Measurements from ENCODE around the gene GRK7. TPM values are rescaled to one million over a fixed set of nuclear protein-coding genes. Genes with fewer than 3 reads are reported as not detected.

The GRK7 gene
- total RNA-seq, 1 experiment from 2014 or later: not detected

DNA sequence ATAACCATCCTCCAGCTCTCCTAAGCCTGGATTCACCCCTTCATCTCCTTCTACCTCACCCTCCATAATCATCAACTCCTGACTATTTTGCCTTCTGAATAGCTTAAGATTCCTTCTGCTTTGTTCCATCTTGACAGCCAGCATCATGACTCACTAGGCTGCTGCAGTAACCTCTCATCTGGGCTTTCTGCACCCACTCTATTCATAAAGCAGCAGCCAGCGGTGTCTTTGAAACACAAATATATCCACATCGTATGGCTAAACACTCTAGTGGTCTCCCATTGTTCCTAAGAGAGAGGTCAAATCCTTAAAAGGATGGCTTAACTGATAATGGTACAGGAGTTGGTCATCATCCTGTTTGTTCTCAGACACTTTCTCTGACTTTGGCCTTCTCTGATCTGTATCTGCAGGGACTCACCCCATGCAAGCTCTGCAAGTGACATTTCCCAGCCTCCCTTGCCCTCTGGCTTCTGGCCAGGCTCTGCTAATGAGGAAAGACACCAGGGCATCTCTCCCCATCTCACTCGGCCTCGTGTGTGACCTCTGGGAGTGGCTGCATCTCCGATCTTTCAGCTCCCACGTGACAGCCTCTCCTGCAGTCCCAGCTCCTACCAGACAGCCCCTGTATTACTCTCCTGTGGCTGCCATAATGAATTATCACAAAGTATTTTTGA, 6.2 kb downstream of the GRK7 start:
- Mint-ChIP-seq H3K9me3 (no peaks in the 10 kb centered on the region; a peak in 1 of 5 replicates), H3K4me1 (peaks cover 7 to 9% of the 10 kb centered on the region in 2 experiments), H3K27me3 (ENCODE audit: low read depth) (peaks cover 4% of the 10 kb centered on the region), H3K36me3 (ENCODE audit: insufficient read depth in 1 of 3, low read depth in 3 of 3) (no peaks in the 10 kb centered on the region; a peak in 1 of 7 replicates), H3K4me3 (no peak overlapping the region; a peak in 1 of 5 replicates), H3K27ac (no peak overlapping the region; a peak in 1 of 7 replicates)
- no peak overlapping the region for H2BK12ac ChIP-seq (ENCODE audit: insufficient read length, low read depth, low read length)
- H3K27me3 ChIP-seq (ENCODE audit: insufficient read depth, low read length): no peaks in the 10 kb centered on the region
- H3K18ac ChIP-seq (ENCODE audit: insufficient read length, low read depth, low read length): no peak overlapping the region
- no peak overlapping the region for H4K5ac ChIP-seq (ENCODE audit: insufficient read length, low read depth, low read length)
- no peaks in the 10 kb centered on the region for H3K79me1 ChIP-seq (ENCODE audit: insufficient read depth, low read depth, low read length, poor library complexity, severe bottlenecking)
- TF ChIP-seq, protein P1, sequence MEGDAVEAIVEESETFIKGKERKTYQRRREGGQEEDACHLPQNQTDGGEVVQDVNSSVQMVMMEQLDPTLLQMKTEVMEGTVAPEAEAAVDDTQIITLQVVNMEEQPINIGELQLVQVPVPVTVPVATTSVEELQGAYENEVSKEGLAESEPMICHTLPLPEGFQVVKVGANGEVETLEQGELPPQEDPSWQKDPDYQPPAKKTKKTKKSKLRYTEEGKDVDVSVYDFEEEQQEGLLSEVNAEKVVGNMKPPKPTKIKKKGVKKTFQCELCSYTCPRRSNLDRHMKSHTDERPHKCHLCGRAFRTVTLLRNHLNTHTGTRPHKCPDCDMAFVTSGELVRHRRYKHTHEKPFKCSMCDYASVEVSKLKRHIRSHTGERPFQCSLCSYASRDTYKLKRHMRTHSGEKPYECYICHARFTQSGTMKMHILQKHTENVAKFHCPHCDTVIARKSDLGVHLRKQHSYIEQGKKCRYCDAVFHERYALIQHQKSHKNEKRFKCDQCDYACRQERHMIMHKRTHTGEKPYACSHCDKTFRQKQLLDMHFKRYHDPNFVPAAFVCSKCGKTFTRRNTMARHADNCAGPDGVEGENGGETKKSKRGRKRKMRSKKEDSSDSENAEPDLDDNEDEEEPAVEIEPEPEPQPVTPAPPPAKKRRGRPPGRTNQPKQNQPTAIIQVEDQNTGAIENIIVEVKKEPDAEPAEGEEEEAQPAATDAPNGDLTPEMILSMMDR (conservative IDR thresholded peaks at IDR 0.05): no peak
- H2BK20ac ChIP-seq (ENCODE audit: low read depth, low read length, poor library complexity, severe bottlenecking): no peak overlapping the region
- no peak overlapping the region for H3T11ph ChIP-seq (ENCODE audit: low read length)
- H2BK5ac ChIP-seq (ENCODE audit: insufficient read length, low read length): no peak overlapping the region
- H3K4ac ChIP-seq (ENCODE audit: low read depth, low read length): no peak overlapping the region
- no peak overlapping the region for H2AK5ac ChIP-seq (ENCODE audit: insufficient read length, low read length)
- H3K4me2 ChIP-seq (ENCODE audit: insufficient read depth, insufficient read length, low read length): no peak overlapping the region
- no peaks in the 10 kb centered on the region for H3K79me2 ChIP-seq (ENCODE audit: insufficient read depth, low read length)
- no CpG with 5 or more reads among the region's 6 CpGs for WGBS (ENCODE audit: extremely low coverage, insufficient read length, low lambda C conversion rate)
- H4K8ac ChIP-seq (replicated peaks; ENCODE audit: insufficient read length, low read depth, low read length): no peak overlapping the region
- no peaks in the 10 kb centered on the region for H4K20me1 ChIP-seq (ENCODE audit: control insufficient read depth, insufficient read depth, insufficient read length)
- no peak overlapping the region for H3K9ac ChIP-seq (ENCODE audit: extremely low read depth, insufficient read length, low read length)
- no peak overlapping the region for H4K91ac ChIP-seq (ENCODE audit: insufficient read length, low read depth, low read length)
- H3K56ac ChIP-seq (ENCODE audit: insufficient read length, low read depth, low read length): no peak overlapping the region
- H3K9me3 ChIP-seq (ENCODE audit: control insufficient read depth, low read depth, low read length): no peaks in the 10 kb centered on the region
- no peak overlapping the region for H3K27ac ChIP-seq (ENCODE audit: insufficient read length, low read depth, low read length)
- H3K23ac ChIP-seq (ENCODE audit: insufficient read length, low read depth, low read length): no peak overlapping the region
- H2BK120ac ChIP-seq (ENCODE audit: low read depth, low read length, poor library complexity, severe bottlenecking): no peak overlapping the region
- H3K14ac ChIP-seq (ENCODE audit: insufficient read depth, low read length): no peak overlapping the region
- no peak for DNase-seq
- no peaks in the 10 kb centered on the region for H3K4me1 ChIP-seq (ENCODE audit: insufficient read depth, low read length)
- no peak overlapping the region for H2AFZ ChIP-seq (ENCODE audit: low read length)
- H2BK15ac ChIP-seq (ENCODE audit: low read depth, low read length): no peak overlapping the region
- H3K23me2 ChIP-seq (ENCODE audit: insufficient read length, low read depth, low read length, poor library complexity, severe bottlenecking): no peaks in the 10 kb centered on the region
